Measurements from ENCODE around the gene DROSHA.
"Not testable (repeated sequence)": the region's sequence is repeated elsewhere in the genome, so short reads cannot be mapped to it uniquely, and the experiment has no call there.

DROSHA gene

DNA sequence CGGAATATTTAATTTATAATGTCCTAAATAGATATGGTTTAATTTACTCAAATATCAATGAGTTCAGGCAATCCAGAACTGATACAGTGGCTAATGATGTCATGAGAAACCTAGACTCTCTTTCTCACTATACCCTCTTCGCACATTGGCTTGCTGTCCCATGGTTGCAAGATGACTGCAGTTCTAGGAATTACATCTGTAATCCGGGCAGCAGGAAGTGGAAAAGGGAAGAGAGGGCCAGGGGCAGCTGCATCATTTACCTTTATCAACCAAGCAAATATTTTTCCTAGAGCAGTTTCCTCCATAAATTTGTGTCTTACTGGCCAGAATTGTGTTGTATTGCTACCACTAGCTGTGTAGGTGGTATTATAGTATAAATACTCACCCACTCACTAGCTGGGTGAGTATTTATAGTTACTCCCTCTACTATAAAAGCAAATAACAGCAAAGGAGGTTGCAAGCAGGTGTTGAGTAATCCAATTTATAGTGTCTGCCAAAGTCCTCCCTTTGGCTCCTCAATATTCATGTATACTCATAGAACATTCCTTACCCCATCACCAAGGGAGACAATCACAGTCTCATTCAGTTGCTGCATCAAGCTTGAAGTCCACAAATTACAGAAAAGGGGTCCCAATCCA, 168.8 kb downstream of the DROSHA start:
- H3K36me3 Mint-ChIP-seq (ENCODE audit: low read depth), result no peaks in the 10 kb centered on the region
- H3K27ac Mint-ChIP-seq, result no peak overlapping the region
- TF ChIP-seq, protein P1, sequence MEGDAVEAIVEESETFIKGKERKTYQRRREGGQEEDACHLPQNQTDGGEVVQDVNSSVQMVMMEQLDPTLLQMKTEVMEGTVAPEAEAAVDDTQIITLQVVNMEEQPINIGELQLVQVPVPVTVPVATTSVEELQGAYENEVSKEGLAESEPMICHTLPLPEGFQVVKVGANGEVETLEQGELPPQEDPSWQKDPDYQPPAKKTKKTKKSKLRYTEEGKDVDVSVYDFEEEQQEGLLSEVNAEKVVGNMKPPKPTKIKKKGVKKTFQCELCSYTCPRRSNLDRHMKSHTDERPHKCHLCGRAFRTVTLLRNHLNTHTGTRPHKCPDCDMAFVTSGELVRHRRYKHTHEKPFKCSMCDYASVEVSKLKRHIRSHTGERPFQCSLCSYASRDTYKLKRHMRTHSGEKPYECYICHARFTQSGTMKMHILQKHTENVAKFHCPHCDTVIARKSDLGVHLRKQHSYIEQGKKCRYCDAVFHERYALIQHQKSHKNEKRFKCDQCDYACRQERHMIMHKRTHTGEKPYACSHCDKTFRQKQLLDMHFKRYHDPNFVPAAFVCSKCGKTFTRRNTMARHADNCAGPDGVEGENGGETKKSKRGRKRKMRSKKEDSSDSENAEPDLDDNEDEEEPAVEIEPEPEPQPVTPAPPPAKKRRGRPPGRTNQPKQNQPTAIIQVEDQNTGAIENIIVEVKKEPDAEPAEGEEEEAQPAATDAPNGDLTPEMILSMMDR (IDR thresholded peaks at IDR 0.05), result no peak
- peaks cover 14% of the 10 kb centered on the region for H3K27me3 Mint-ChIP-seq (ENCODE audit: low read depth, poor library complexity)
- no peak for DNase-seq
- peaks cover 3% of the 10 kb centered on the region for H3K9me3 Mint-ChIP-seq
- H3K4me3 Mint-ChIP-seq, result no peak overlapping the region
- H3K4me1 Mint-ChIP-seq, result no peaks in the 10 kb centered on the region

DNA sequence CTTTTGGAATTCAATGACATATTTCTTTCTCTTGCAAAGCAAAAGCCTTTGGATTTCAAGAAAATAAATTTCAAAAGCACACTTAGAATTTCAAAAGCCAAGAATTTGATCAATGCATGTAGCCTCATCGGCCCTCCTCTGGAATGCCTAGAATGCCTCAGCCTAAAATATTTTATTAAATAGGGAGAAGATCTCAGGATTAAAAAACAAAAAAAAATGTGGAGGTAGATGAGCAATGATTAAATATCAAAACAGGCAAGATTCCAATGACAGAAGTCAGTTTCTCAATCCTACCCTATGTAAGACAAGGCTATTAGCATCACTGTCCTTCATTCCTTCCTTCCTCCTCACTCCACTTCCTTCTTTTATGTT, 169.4 kb downstream of the DROSHA start:
- Mint-ChIP-seq H3K4me1 (no peaks in the 10 kb centered on the region), H3K27me3 (ENCODE audit: low read depth, poor library complexity) (peaks cover 14% of the 10 kb centered on the region), H3K36me3 (ENCODE audit: low read depth) (no peaks in the 10 kb centered on the region), H3K27ac (no peak overlapping the region), H3K4me3 (no peak overlapping the region), H3K9me3 (peaks cover 3% of the 10 kb centered on the region)
- TF ChIP-seq, protein P1 (IDR thresholded peaks at IDR 0.05), result no peak
- DNase-seq, result no peak

DNA sequence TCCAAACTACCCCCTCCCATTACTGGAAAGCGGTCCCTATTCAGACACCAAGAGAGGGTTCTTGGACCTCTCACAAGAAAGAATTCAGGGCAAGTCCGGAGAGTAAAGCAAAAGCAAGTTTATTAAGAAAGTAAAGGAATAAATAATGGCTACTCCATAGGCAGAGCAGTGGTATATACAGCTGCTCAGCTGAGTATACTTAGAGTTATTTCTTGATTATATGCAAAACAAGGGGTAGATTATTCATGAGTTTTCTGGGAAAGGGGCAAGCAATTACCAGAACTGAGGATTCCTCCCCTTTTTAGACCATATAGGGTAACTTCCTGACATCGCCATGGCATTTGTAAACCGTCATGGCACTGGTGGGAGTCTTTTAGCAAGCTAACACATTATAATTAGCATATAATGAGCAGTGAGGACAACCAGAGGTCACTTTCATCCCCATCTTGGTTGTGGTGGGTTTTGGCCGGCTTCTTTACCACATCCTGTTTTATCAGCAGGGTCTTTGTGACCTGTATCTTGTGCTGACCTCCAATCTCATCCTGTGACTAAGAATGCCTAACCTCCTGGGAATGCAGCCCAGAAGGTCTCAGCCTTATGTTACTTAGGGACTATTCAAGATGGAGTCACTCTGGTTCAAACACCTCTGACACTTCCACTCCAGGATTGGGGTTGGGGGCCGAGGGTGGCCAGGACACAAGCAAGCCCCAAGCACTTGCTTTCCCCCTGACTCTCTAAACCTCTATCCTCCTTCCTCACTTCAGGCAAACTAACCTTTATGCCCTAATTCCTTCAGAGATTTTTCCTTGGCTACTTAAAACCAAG, 170.0 kb downstream of the DROSHA start:
- not testable (repeated sequence) for H3K36me3 Mint-ChIP-seq (ENCODE audit: low read depth); H3K9me3 Mint-ChIP-seq; H3K27ac Mint-ChIP-seq; DNase-seq; H3K4me3 Mint-ChIP-seq; H3K4me1 Mint-ChIP-seq
- peaks cover 14% of the 10 kb centered on the region for H3K27me3 Mint-ChIP-seq (ENCODE audit: low read depth, poor library complexity)

DNA sequence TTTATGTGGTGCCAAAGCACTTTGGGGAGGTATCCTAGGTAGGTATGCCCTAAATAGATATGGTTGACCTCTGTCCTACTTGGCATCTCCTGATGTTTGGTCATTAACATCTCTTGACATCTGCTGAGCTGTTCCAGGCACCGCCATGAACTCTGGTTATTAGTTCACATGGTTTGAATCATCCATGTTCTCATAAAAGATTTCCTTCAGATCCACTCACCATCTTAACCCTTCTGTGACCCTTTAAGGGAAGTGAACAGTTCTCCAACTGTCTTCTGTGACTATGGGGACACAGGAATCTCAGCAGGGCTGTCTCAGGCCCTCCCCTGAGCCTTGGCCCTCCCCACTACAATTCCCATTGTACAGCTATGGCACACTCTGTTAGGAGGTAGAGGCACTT, 170.7 kb downstream of the DROSHA start:
- Mint-ChIP-seq H3K9me3 (peaks cover 5% of the 10 kb centered on the region), H3K36me3 (ENCODE audit: low read depth) (no peaks in the 10 kb centered on the region), H3K4me1 (no peaks in the 10 kb centered on the region), H3K27ac (no peak overlapping the region), H3K27me3 (ENCODE audit: low read depth, poor library complexity) (peaks cover 14% of the 10 kb centered on the region), H3K4me3 (no peak overlapping the region)
- no peak for DNase-seq
- TF ChIP-seq, protein P1 (IDR thresholded peaks at IDR 0.05), result no peak

DNA sequence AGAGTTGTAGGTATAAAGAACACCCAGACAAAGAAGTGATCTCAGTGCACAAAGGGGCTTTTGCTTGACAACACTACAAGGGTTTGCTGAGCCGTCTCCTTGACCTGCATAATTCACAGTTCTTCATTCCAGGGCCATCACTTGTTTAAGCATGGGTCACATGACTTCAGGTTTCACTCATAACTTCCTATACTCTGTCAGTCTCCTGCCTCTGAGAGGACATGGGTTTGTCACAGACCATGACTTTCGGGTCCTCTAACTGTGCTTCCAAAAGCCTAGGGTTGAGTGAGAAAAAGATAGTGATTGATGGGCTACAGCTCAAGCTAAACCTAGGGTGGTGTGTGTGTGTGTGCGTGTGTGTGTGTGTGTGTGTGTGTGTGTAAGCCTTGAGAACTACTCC, 172.1 kb downstream of the DROSHA start:
- no peak overlapping the region for H3K4me3 Mint-ChIP-seq
- H3K27me3 Mint-ChIP-seq (ENCODE audit: low read depth, poor library complexity), result peaks cover 10% of the 10 kb centered on the region
- no peaks in the 10 kb centered on the region for H3K36me3 Mint-ChIP-seq (ENCODE audit: low read depth)
- H3K27ac Mint-ChIP-seq, result no peak overlapping the region
- DNase-seq, result no peak
- H3K4me1 Mint-ChIP-seq, result no peaks in the 10 kb centered on the region
- peaks cover 13% of the 10 kb centered on the region for H3K9me3 Mint-ChIP-seq
- TF ChIP-seq, protein P1 (IDR thresholded peaks at IDR 0.05), result no peak

DNA sequence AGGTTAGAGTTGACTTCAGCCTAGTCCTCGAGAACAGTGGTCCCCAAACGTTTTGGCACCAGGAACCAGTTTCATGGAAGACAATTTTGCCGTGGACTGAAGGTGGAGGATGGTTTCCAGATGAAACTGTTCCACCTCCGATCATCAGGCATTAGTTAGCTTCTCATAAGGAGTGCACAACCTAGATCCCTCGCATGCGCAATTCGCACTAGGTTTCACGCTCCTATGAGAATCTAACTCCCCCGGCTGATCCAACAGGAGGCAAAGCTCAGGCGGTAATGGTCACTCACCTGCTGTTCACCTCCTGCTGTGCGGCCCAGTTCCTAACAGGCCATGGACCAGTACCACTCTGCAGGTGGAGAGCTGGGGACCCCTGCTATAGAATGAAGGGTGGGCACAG, 174.9 kb downstream of the DROSHA start:
- H3K36me3 Mint-ChIP-seq (ENCODE audit: low read depth), result no peaks in the 10 kb centered on the region
- TF ChIP-seq, protein P1 (IDR thresholded peaks at IDR 0.05), result no peak
- H3K9me3 Mint-ChIP-seq, result peaks cover 9% of the 10 kb centered on the region
- no peak overlapping the region for H3K4me3 Mint-ChIP-seq
- no peak for DNase-seq
- peaks cover 6% of the 10 kb centered on the region for H3K27me3 Mint-ChIP-seq (ENCODE audit: low read depth, poor library complexity)
- H3K4me1 Mint-ChIP-seq, result no peaks in the 10 kb centered on the region
- no peak overlapping the region for H3K27ac Mint-ChIP-seq
